ENCODE measurements around the gene TBC1D21. TPM values are rescaled to one million over a fixed set of nuclear protein-coding genes. Genes with fewer than 3 reads are reported as not detected.

Gene TBC1D21
- total and polyA plus RNA-seq, 10 of the 15 experiments (the other 5 are each of a cell fraction or from before 2014, with no cell fraction given): not detected

- TF ChIP-seq ZNF687 (IDR thresholded peaks at IDR 0.05): no peak
- TF ChIP-seq ZNF622 (IDR thresholded peaks at IDR 0.05): no peak
- no peak for TF ChIP-seq CEBPB (IDR thresholded peaks at IDR 0.05; ENCODE audit: borderline replicate concordance in 1 of 2, low read depth in 2 of 2, low read length in 2 of 2)
- no peak for TF ChIP-seq NFYA (IDR thresholded peaks at IDR 0.05; ENCODE audit: borderline replicate concordance, low read depth, low read length)
- TF ChIP-seq HDAC2 (IDR thresholded peaks at IDR 0.05): no peak
- TF ChIP-seq NFYB (IDR thresholded peaks at IDR 0.05; ENCODE audit: insufficient read depth, low read depth, low read length): no peak
- TF ChIP-seq SUPT20H (IDR thresholded peaks at IDR 0.05; ENCODE audit: borderline replicate concordance, control insufficient read depth, low read depth, low read length): no peak
- TF ChIP-seq CTCF (IDR thresholded peaks at IDR 0.05 in 2 of 3, conservative IDR thresholded peaks at IDR 0.05 in 1 of 3; ENCODE audit: control insufficient read depth in 2 of 3, extremely low read depth in 1 of 3, insufficient read depth in 1 of 3, low read depth in 3 of 3, low read length in 3 of 3): no peak
- TF ChIP-seq SUZ12 (IDR thresholded peaks at IDR 0.05; ENCODE audit: unreplicated experiment): no peak
These were observed 54.8 kb downstream of the TBC1D21 start (continued) for GRCh38 chr15:73928241-73928579.
